ENCODE results near the gene GINM1.

- TF ChIP-seq, protein P1, sequence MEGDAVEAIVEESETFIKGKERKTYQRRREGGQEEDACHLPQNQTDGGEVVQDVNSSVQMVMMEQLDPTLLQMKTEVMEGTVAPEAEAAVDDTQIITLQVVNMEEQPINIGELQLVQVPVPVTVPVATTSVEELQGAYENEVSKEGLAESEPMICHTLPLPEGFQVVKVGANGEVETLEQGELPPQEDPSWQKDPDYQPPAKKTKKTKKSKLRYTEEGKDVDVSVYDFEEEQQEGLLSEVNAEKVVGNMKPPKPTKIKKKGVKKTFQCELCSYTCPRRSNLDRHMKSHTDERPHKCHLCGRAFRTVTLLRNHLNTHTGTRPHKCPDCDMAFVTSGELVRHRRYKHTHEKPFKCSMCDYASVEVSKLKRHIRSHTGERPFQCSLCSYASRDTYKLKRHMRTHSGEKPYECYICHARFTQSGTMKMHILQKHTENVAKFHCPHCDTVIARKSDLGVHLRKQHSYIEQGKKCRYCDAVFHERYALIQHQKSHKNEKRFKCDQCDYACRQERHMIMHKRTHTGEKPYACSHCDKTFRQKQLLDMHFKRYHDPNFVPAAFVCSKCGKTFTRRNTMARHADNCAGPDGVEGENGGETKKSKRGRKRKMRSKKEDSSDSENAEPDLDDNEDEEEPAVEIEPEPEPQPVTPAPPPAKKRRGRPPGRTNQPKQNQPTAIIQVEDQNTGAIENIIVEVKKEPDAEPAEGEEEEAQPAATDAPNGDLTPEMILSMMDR (IDR thresholded peaks at IDR 0.05), result no peak
- TF ChIP-seq, protein P2, sequence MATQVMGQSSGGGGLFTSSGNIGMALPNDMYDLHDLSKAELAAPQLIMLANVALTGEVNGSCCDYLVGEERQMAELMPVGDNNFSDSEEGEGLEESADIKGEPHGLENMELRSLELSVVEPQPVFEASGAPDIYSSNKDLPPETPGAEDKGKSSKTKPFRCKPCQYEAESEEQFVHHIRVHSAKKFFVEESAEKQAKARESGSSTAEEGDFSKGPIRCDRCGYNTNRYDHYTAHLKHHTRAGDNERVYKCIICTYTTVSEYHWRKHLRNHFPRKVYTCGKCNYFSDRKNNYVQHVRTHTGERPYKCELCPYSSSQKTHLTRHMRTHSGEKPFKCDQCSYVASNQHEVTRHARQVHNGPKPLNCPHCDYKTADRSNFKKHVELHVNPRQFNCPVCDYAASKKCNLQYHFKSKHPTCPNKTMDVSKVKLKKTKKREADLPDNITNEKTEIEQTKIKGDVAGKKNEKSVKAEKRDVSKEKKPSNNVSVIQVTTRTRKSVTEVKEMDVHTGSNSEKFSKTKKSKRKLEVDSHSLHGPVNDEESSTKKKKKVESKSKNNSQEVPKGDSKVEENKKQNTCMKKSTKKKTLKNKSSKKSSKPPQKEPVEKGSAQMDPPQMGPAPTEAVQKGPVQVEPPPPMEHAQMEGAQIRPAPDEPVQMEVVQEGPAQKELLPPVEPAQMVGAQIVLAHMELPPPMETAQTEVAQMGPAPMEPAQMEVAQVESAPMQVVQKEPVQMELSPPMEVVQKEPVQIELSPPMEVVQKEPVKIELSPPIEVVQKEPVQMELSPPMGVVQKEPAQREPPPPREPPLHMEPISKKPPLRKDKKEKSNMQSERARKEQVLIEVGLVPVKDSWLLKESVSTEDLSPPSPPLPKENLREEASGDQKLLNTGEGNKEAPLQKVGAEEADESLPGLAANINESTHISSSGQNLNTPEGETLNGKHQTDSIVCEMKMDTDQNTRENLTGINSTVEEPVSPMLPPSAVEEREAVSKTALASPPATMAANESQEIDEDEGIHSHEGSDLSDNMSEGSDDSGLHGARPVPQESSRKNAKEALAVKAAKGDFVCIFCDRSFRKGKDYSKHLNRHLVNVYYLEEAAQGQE (IDR thresholded peaks at IDR 0.05; ENCODE audit: insufficient read depth in 1 of 2, low read depth in 2 of 2, low read length in 1 of 2), result no peak
Observed at GRCh38 chr6:149558029-149558428, 8.1 kb upstream of the GINM1 start.
